Pancreas (tissue), 10 donors: Measurements from ENCODE around the gene FARS2. TPM values are rescaled to one million over a fixed set of nuclear protein-coding genes. Genes with fewer than 3 reads are reported as not detected.

Experiments used
- ATAC-seq, 4 donors: fragments of 200-7000 bp; cut with Tn5 transposase; one replicate each; pipeline versions ENCODE4 v1.8.0 to v1.9.1; 2020; ENCODE audit warnings: mild to moderate bottlenecking in 4 of 4, moderate library complexity in 4 of 4
- DNase-seq, 6 donors: peaks; one replicate each; pipeline ENCODE4 v3.0.0-alpha.2; 2020
- FAIRE-seq: peaks from 2 replicates; lab custom pipeline; 2012; peaks lifted over from hg19 to GRCh38; lab: Jason Lieb, UNC
- H3K27ac ChIP-seq, 4 donors: fragments of 200-600 bp; sonication (generic); 1 replicate in 3 of 4; 2 replicates in 1 of 4; pipeline versions ENCODE4 v1.5.0 to v1.8.0; 2020
- H3K27me3 ChIP-seq, 4 donors: fragments of 200-600 bp; one replicate each; pipeline ENCODE4 v1.8.0; 2021
- H3K36me3 ChIP-seq, 3 donors: fragments of 200-600 bp; sonication (generic) in 1 of 3; one replicate each; pipeline versions ENCODE4 v1.5.0 to v1.8.0; 2020 to 2021
- H3K4me1 ChIP-seq, 3 donors: fragments of 200-600 bp; one replicate each; pipeline ENCODE4 v1.8.0; 2021
- H3K4me3 ChIP-seq, 4 donors: fragments of 200-600 bp; sonication (generic) in 2 of 4; one replicate each; pipeline versions ENCODE4 v1.5.0 to v1.8.0; 2020 to 2021
- H3K9me3 ChIP-seq, 4 donors: fragments of 200-600 bp; one replicate each; pipeline ENCODE4 v1.8.0; 2021
- CTCF ChIP-seq, 4 donors: fragments of 200-600 bp; sonication (generic) in 3 of 4; IDR thresholded peaks; one replicate each; pipeline versions ENCODE4 v1.5.0 to v1.8.0; 2021; ENCODE audit warnings: antibody characterized with exemption in 4 of 4
- WGBS, 2 donors: extraction: QIAGEN DNeasy Blood & Tissue Kit; methylation state at CpG; one replicate each; pipeline ENCODE4 v1.1.7; 2013; 5-methylcytosine and 5-hydroxymethylcytosine counted together
- intact Hi-C, 3 donors: fragments of 100-400 bp; cut with DNase I; formaldehyde crosslinking; loops; one replicate each; pipeline versions ENCODE4 v1.11.1 to v1.14.2; 2022
- polyA plus RNA-seq, 2 donors: library from polyadenylated mRNA; stranded (reverse); fragments of 200-250 nt; gene quantifications; one replicate each; pipeline ENCODE4 v1.2.3, GENCODE V29; 2013
- total RNA-seq, 6 donors: library from RNA; stranded (reverse); fragmentation: NEBNext Ultra II Directional in 4 of 6; extraction: Animal tissue kit (Norgen Biotek cat#: 25700) in 4 of 6; gene quantifications; one replicate each; pipeline versions ENCODE4 v1.2.1 to v1.2.4, GENCODE V29; 2021 to 2023
- donor health status: healthy with polysubstance abuse.
- donor health status: DM: no; HTN: no; CAD: no; lungs with moderate emphysema.
- donor health status: DM: no; HTN: no; CAD: no.
- donor health status: control.
- donor health status: control.
- donor health status: Bipolar disorder and iron deficiency.
- donor health status: DM: yes; HTN: yes; CAD: no.
- donor health status: DM: no; HTN: no; CAD: no.
- donor health status: DM: no; HTN: no; CAD: no.
- donor health status: DM: yes; HTN: yes; CAD: no.

FARS2 gene
- total and polyA plus RNA-seq, 8 donors, result 4.1 to 10.3 (median 7.5) TPM

GRCh38 chr6:5565971-5566370, 304.7 kb downstream of the FARS2 start:
- 94 to 97% methylated on average over 3 of the region's 3 CpGs for WGBS, 2 donors
- ATAC-seq (no peak), DNase-seq (no peak), FAIRE-seq (no peak)
- no peak overlapping the region for H3K27ac ChIP-seq
- no peaks in the 10 kb centered on the region for H3K27me3 ChIP-seq
- H3K9me3 ChIP-seq, result no peaks in the 10 kb centered on the region
- intact Hi-C loops, result no loop called here
- H3K4me3 ChIP-seq, result no peak overlapping the region
- no peaks in the 10 kb centered on the region for H3K36me3 ChIP-seq
- no peak for TF ChIP-seq CTCF (IDR thresholded peaks at IDR 0.05)
- H3K4me1 ChIP-seq, result no peaks in the 10 kb centered on the region

GRCh38 chr6:5566718-5567117, 305.4 kb downstream of the FARS2 start:
- 96 to 99% methylated on average over 4 of the region's 4 CpGs for WGBS, 2 donors
- ATAC-seq, result no peak
- intact Hi-C loops, result no loop called here

GRCh38 chr6:5567352-5567751, 306.0 kb downstream of the FARS2 start:
- FAIRE-seq (no peak), ATAC-seq (no peak), DNase-seq (no peak)
- TF ChIP-seq CTCF (IDR thresholded peaks at IDR 0.05), result no peak
- no peaks in the 10 kb centered on the region for H3K9me3 ChIP-seq
- no peak overlapping the region for H3K4me3 ChIP-seq
- H3K36me3 ChIP-seq, result no peaks in the 10 kb centered on the region
- no peaks in the 10 kb centered on the region for H3K4me1 ChIP-seq
- intact Hi-C loops, result no loop called here
- WGBS, 2 donors, result 93 to 95% methylated on average over 3 of the region's 3 CpGs
- H3K27ac ChIP-seq, result no peak overlapping the region
- no peaks in the 10 kb centered on the region for H3K27me3 ChIP-seq

More at GRCh38 chr6:5566718-5567117, 305.4 kb downstream of the FARS2 start:
- DNase-seq (no peak), FAIRE-seq (no peak)
- Histone ChIP-seq H3K27ac (no peak overlapping the region), H3K36me3 (no peaks in the 10 kb centered on the region), H3K27me3 (no peaks in the 10 kb centered on the region), H3K9me3 (no peaks in the 10 kb centered on the region), H3K4me3 (no peak overlapping the region), H3K4me1 (no peaks in the 10 kb centered on the region)
- no peak for TF ChIP-seq CTCF (IDR thresholded peaks at IDR 0.05)

GRCh38 chr6:5567890-5568289, 306.6 kb downstream of the FARS2 start:
- 88 to 95% methylated on average over 2 of the region's 2 CpGs for whole genome bisulfite sequencing, 2 donors
- no peak for ATAC-seq
- TF ChIP-seq CTCF (IDR thresholded peaks at IDR 0.05), result no peak
- no peak for FAIRE-seq
- DNase-seq, result no peak
- Histone ChIP-seq H3K9me3 (no peaks in the 10 kb centered on the region), H3K27ac (no peak overlapping the region), H3K27me3 (no peaks in the 10 kb centered on the region), H3K36me3 (no peaks in the 10 kb centered on the region), H3K4me3 (no peak overlapping the region), H3K4me1 (no peaks in the 10 kb centered on the region)
- intact Hi-C loops, result no loop called here

GRCh38 chr6:5569491-5569890, 308.2 kb downstream of the FARS2 start:
- no peak for TF ChIP-seq CTCF (IDR thresholded peaks at IDR 0.05)
- FAIRE-seq (no peak), DNase-seq (no peak), ATAC-seq (no peak)
- Histone ChIP-seq H3K4me3 (no peak overlapping the region), H3K27me3 (no peaks in the 10 kb centered on the region), H3K36me3 (no peaks in the 10 kb centered on the region), H3K4me1 (no peaks in the 10 kb centered on the region), H3K27ac (no peak overlapping the region), H3K9me3 (no peaks in the 10 kb centered on the region)
- WGBS, 2 donors, result 97 to 98% methylated on average over 2 of the region's 2 CpGs
- intact Hi-C loops, result no loop called here
